CD14-positive monocyte (primary cell): Measurements from ENCODE around the gene CPNE8. TPM values are rescaled to one million over a fixed set of nuclear protein-coding genes. Genes with fewer than 3 reads are reported as not detected.

Experiments used
- DNase-seq, 3 donors: peaks; one replicate each; pipeline ENCODE4 v3.0.0-alpha.2; 2011 to 2022
- H2AFZ ChIP-seq: 2 replicates; pipeline ENCODE4 v1.6.0; 2012; ENCODE audit warnings: mild to moderate bottlenecking, low read depth, low read length, inconsistent platforms; ENCODE audit not compliant: insufficient read depth, poor library complexity, severe bottlenecking
- H3K27ac ChIP-seq, 2 donors: 1 replicate in 1 of 2; 2 replicates in 1 of 2; pipeline ENCODE4 v1.5.1; 2012 to 2013; ENCODE audit warnings: low read length in 2 of 2, control low read depth in 1 of 2, inconsistent platforms in 1 of 2, low read depth in 1 of 2, mild to moderate bottlenecking in 1 of 2
- H3K27me3 ChIP-seq, 2 donors: one replicate each; pipeline versions ENCODE4 v1.6.0 to v1.6.1; 2011 to 2013; ENCODE audit warnings: low read length in 2 of 2; ENCODE audit not compliant: control insufficient read depth in 2 of 2, insufficient read depth in 2 of 2
- H3K36me3 ChIP-seq, 2 donors: replicated peaks in 1 of 2; 1 replicate in 1 of 2; 2 replicates in 1 of 2; pipeline versions ENCODE4 v1.5.1 to v1.6.1; 2012 to 2013; ENCODE audit warnings: low read length in 2 of 2, control low read depth in 1 of 2, inconsistent platforms in 1 of 2, mild to moderate bottlenecking in 1 of 2; ENCODE audit not compliant: insufficient read depth in 2 of 2, control insufficient read depth in 1 of 2
- H3K4me1 ChIP-seq, 2 donors: 1 replicate in 1 of 2; 2 replicates in 1 of 2; pipeline versions ENCODE4 v1.5.1 to v1.6.1; 2012 to 2013; ENCODE audit warnings: low read length in 2 of 2, control low read depth in 1 of 2, inconsistent platforms in 1 of 2, mild to moderate bottlenecking in 1 of 2, moderate library complexity in 1 of 2; ENCODE audit not compliant: insufficient read depth in 2 of 2, control insufficient read depth in 1 of 2
- H3K4me2 ChIP-seq: replicated peaks from 2 replicates; pipeline ENCODE3; 2012; ENCODE audit warnings: low read length, moderate library complexity, mild to moderate bottlenecking; ENCODE audit not compliant: poor library complexity, severe bottlenecking; ENCODE audit errors: extremely low read depth
- H3K4me3 ChIP-seq, 3 experiments: fragments of 200-600 bp in 1 of 3; sonication (generic) in 1 of 3; replicated peaks in 1 of 3; 1 replicate in 2 of 3; 2 replicates in 1 of 3; pipeline ENCODE4 v1.5.1; 2011 to 2013; ENCODE audit warnings: low read length in 3 of 3, mild to moderate bottlenecking in 3 of 3, control low read depth in 2 of 3, low read depth in 2 of 3, inconsistent platforms in 1 of 3, moderate library complexity in 1 of 3
- H3K79me2 ChIP-seq: 2 replicates; pipeline ENCODE4 v1.6.0; 2012; ENCODE audit warnings: mild to moderate bottlenecking, control low read depth, inconsistent platforms, low read length, moderate library complexity; ENCODE audit not compliant: insufficient read depth
- H3K9ac ChIP-seq: 2 replicates; pipeline ENCODE4 v1.6.0; 2017; ENCODE audit warnings: low read length, mild to moderate bottlenecking; ENCODE audit not compliant: insufficient read depth, poor library complexity, severe bottlenecking
- H3K9me3 ChIP-seq, 2 donors: replicated peaks in 1 of 2; 1 replicate in 1 of 2; 2 replicates in 1 of 2; pipeline versions ENCODE4 v1.5.1 to v1.6.1; 2012 to 2013; ENCODE audit warnings: low read length in 2 of 2, control low read depth in 1 of 2; ENCODE audit not compliant: control insufficient read depth in 1 of 2, insufficient read depth in 1 of 2
- H4K20me1 ChIP-seq: 2 replicates; pipeline ENCODE4 v1.6.0; 2012; ENCODE audit warnings: mild to moderate bottlenecking, low read length, control low read depth, moderate library complexity; ENCODE audit not compliant: insufficient read depth
- H3K27ac Mint-ChIP-seq, 7 donors: one replicate each; pipeline ENCODE4 v1.8.0; 2020; ENCODE audit warnings: mild to moderate bottlenecking in 7 of 7, mixed read lengths in 7 of 7, moderate library complexity in 6 of 7, inconsistent platforms in 2 of 7
- H3K27me3 Mint-ChIP-seq, 3 donors: one replicate each; pipeline ENCODE4 v1.8.0; 2021 to 2022; ENCODE audit warnings: low read depth in 3 of 3, mild to moderate bottlenecking in 3 of 3, mixed read lengths in 3 of 3, moderate library complexity in 3 of 3, inconsistent platforms in 1 of 3
- H3K36me3 Mint-ChIP-seq, 2 donors: one replicate each; pipeline ENCODE4 v1.8.0; 2020; ENCODE audit warnings: mixed read lengths in 2 of 2, inconsistent platforms in 1 of 2, mild to moderate bottlenecking in 1 of 2
- H3K4me1 Mint-ChIP-seq: one replicate; pipeline ENCODE4 v1.8.0; 2020; ENCODE audit warnings: mild to moderate bottlenecking, mixed read lengths
- H3K4me3 Mint-ChIP-seq, 2 donors: one replicate each; pipeline ENCODE4 v1.8.0; 2020; ENCODE audit warnings: mild to moderate bottlenecking in 2 of 2, mixed read lengths in 2 of 2, moderate library complexity in 1 of 2
- H3K9me3 Mint-ChIP-seq, 7 donors: one replicate each; pipeline ENCODE4 v1.8.0; 2020 to 2022; ENCODE audit warnings: mixed read lengths in 7 of 7, mild to moderate bottlenecking in 6 of 7, moderate library complexity in 6 of 7, inconsistent platforms in 2 of 7
- CTCF ChIP-seq: fragments of 200-600 bp; IDR thresholded peaks from one replicate; pipeline ENCODE4 v1.8.0; 2022; ENCODE audit warnings: antibody characterized with exemption, mild to moderate bottlenecking
- WGBS: methylation state at CpG from one replicate; pipeline ENCODE4 v1.1.5; 2013; ENCODE audit warnings: missing lambda C conversion rate; ENCODE audit not compliant: insufficient coverage; 5-methylcytosine and 5-hydroxymethylcytosine counted together
- intact Hi-C, 2 donors: fragments of 100-400 bp; cut with micrococcal nuclease; formaldehyde crosslinking; loops; one replicate each; pipeline versions ENCODE4 v1.15.0 to v1.15.1; 2023
- polyA plus RNA-seq, 3 donors: library from polyadenylated mRNA; depleted of rRNA in 1 of 3; unstranded in 2 of 3; stranded (reverse) in 1 of 3; fragments of 300-500 nt in 2 of 3; fragments of >200 nt in 1 of 3; fragmentation: Illumina TruSeq in 2 of 3; gene quantifications; 1 replicate in 2 of 3; 2 replicates in 1 of 3; pipeline ENCODE4 v1.2.3, GENCODE V29; 2012 to 2021

CPNE8 gene
- polyA plus RNA-seq, 3 donors, result 15.2 to 22.5 (median 19.0) TPM

- Histone ChIP-seq H3K4me1 (no peaks in the 10 kb centered on the region), H3K36me3 (no peaks in the 10 kb centered on the region), H3K9ac (no peak overlapping the region), H3K79me2 (no peaks in the 10 kb centered on the region), H3K27me3 (no peaks in the 10 kb centered on the region), H3K27ac (no peak overlapping the region), H3K4me3 (no peak overlapping the region), H4K20me1 (no peaks in the 10 kb centered on the region), H3K4me2 (no peak overlapping the region), H2AFZ (no peak overlapping the region), H3K9me3 (no peaks in the 10 kb centered on the region)
- no CpG with 5 or more reads among the region's 4 CpGs for WGBS
- Mint-ChIP-seq H3K9me3 (peaks cover 0 to 10% (median 0%) of the 10 kb centered on the region in 7 donors), H3K4me3 (no peak overlapping the region), H3K36me3 (no peaks in the 10 kb centered on the region), H3K27ac (no peak overlapping the region), H3K4me1 (peaks cover 2% of the 10 kb centered on the region), H3K27me3 (peaks cover 0 to 4% (median 2%) of the 10 kb centered on the region in 3 donors)
- intact Hi-C loops, result no loop called here
- TF ChIP-seq CTCF, result no peak
- DNase-seq, result no peak
Observed at GRCh38 chr12:38633511-38633910, 271.9 kb downstream of the CPNE8 start.

- H3K27me3 Mint-ChIP-seq, result peaks cover 0 to 2% (median 0%) of the 10 kb centered on the region in 3 donors
- Histone ChIP-seq H3K4me3 (no peak overlapping the region), H3K27ac (no peak overlapping the region), H3K27me3 (no peaks in the 10 kb centered on the region), H3K4me1 (no peaks in the 10 kb centered on the region), H2AFZ (no peak overlapping the region), H4K20me1 (no peaks in the 10 kb centered on the region), H3K4me2 (no peak overlapping the region), H3K79me2 (no peaks in the 10 kb centered on the region), H3K36me3 (no peaks in the 10 kb centered on the region), H3K9ac (no peak overlapping the region), H3K9me3 (no peaks in the 10 kb centered on the region)
- H3K4me1 Mint-ChIP-seq, result no peaks in the 10 kb centered on the region
- H3K4me3 Mint-ChIP-seq, result no peak overlapping the region
- H3K36me3 Mint-ChIP-seq, result no peaks in the 10 kb centered on the region
- no peak for TF ChIP-seq CTCF
- peaks cover 0 to 6% (median 0%) of the 10 kb centered on the region in 7 donors for H3K9me3 Mint-ChIP-seq
- H3K27ac Mint-ChIP-seq, result no peak overlapping the region
- no CpG with 5 or more reads among the region's 2 CpGs for WGBS
- no peak for DNase-seq
- intact Hi-C loops, result no loop called here
Observed at GRCh38 chr12:38629064-38629463, 276.3 kb downstream of the CPNE8 start.
